GM23338 (cell line): Measurements from ENCODE around the gene C1orf87. TPM values are rescaled to one million over a fixed set of nuclear protein-coding genes. Genes with fewer than 3 reads are reported as not detected.

ENCODE experiments used
- ATAC-seq: fragments of 200-7000 bp; cut with Tn5 transposase; 3 replicates; pipeline ENCODE4 v1.9.1; 2020
- DNase-seq: peaks from one replicate; pipeline ENCODE4 v3.0.0-alpha.2; 2015; ENCODE audit warnings: low spot score
- H2AFZ ChIP-seq: fragments of 200-600 bp; sonication (generic); 2 replicates; pipeline ENCODE4 v1.8.0; 2016; ENCODE audit warnings: antibody characterized with exemption, mild to moderate bottlenecking, moderate library complexity
- H3F3A ChIP-seq: fragments of 200-600 bp; sonication (generic); replicated peaks from 2 replicates; pipeline ENCODE4 v1.8.0; 2017; ENCODE audit warnings: antibody characterized with exemption, mixed run types, low read depth
- H3K27ac ChIP-seq: fragments of 200-600 bp; sonication (generic); 2 replicates; pipeline ENCODE4 v1.6.1; 2016; ENCODE audit warnings: low read depth
- H3K27me3 ChIP-seq: fragments of 200-600 bp; sonication (generic); 2 replicates; pipeline ENCODE4 v1.8.0; 2016; ENCODE audit warnings: mild to moderate bottlenecking, mixed run types, moderate library complexity; ENCODE audit not compliant: insufficient read depth
- H3K36me3 ChIP-seq: fragments of 200-600 bp; sonication (generic); 2 replicates; pipeline ENCODE4 v1.8.0; 2016; ENCODE audit warnings: mild to moderate bottlenecking; ENCODE audit not compliant: insufficient read depth
- H3K4me1 ChIP-seq: fragments of 200-600 bp; sonication (generic); 2 replicates; pipeline ENCODE4 v1.8.0; 2016; ENCODE audit warnings: mild to moderate bottlenecking, moderate library complexity; ENCODE audit not compliant: insufficient read depth
- H3K4me2 ChIP-seq: fragments of 200-600 bp; sonication (generic); 2 replicates; pipeline ENCODE4 v1.7.1; 2017; ENCODE audit warnings: mixed run types
- H3K4me3 ChIP-seq: fragments of 200-600 bp; sonication (generic); 2 replicates; pipeline ENCODE4 v1.6.1; 2016; ENCODE audit warnings: mixed run types
- H3K79me2 ChIP-seq: fragments of 200-600 bp; sonication (generic); replicated peaks from 2 replicates; pipeline ENCODE4 v1.8.0; 2017; ENCODE audit warnings: mild to moderate bottlenecking; ENCODE audit not compliant: insufficient read depth
- H3K9me2 ChIP-seq: fragments of 200-600 bp; sonication (generic); 2 replicates; pipeline ENCODE4 v1.8.0; 2017; ENCODE audit not compliant: insufficient read depth
- H4K20me1 ChIP-seq: fragments of 200-600 bp; sonication (generic); replicated peaks from 2 replicates; pipeline ENCODE4 v1.8.0; 2017; ENCODE audit warnings: mild to moderate bottlenecking; ENCODE audit not compliant: insufficient read depth
- H3K27ac Mint-ChIP-seq: 2 replicates; pipeline ENCODE4 v1.8.0; 2020; ENCODE audit warnings: inconsistent platforms, mild to moderate bottlenecking, moderate library complexity, mixed read lengths
- H3K27me3 Mint-ChIP-seq: 3 replicates; pipeline ENCODE4 v1.8.0; 2022; ENCODE audit warnings: low read depth, mild to moderate bottlenecking, moderate library complexity, mixed read lengths, inconsistent platforms; ENCODE audit not compliant: insufficient read depth, poor library complexity
- H3K36me3 Mint-ChIP-seq: 3 replicates; pipeline ENCODE4 v1.8.0; 2021; ENCODE audit warnings: low read depth, mild to moderate bottlenecking, inconsistent platforms, moderate library complexity, mixed read lengths
- H3K4me1 Mint-ChIP-seq: 3 replicates; pipeline ENCODE4 v1.8.0; 2020; ENCODE audit warnings: mild to moderate bottlenecking, inconsistent platforms, mixed read lengths
- H3K4me3 Mint-ChIP-seq: 3 replicates; pipeline ENCODE4 v1.8.0; 2021; ENCODE audit warnings: moderate library complexity, mild to moderate bottlenecking, inconsistent platforms, mixed read lengths
- H3K9me3 Mint-ChIP-seq: 3 replicates; pipeline ENCODE4 v1.8.0; 2020; ENCODE audit warnings: moderate library complexity, mild to moderate bottlenecking, inconsistent platforms, mixed read lengths
- CREB1 ChIP-seq: fragments of 250-450 bp; sonication (Bioruptor Pico); IDR thresholded peaks from 2 replicates; pipeline ENCODE4 v1.5.0; 2020; ENCODE audit warnings: low read depth, mild to moderate bottlenecking, moderate library complexity
- EZH2 ChIP-seq: fragments of 200-600 bp; sonication (generic); IDR thresholded peaks from one replicate; pipeline ENCODE4 v1.8.0; 2017; ENCODE audit warnings: antibody characterized with exemption, mild to moderate bottlenecking, low read depth; ENCODE audit not compliant: unreplicated experiment
- EZH2phosphoT487 ChIP-seq: fragments of 200-600 bp; sonication (generic); IDR thresholded peaks from one replicate; pipeline ENCODE4 v1.8.1; 2018; ENCODE audit warnings: antibody characterized with exemption; ENCODE audit not compliant: unreplicated experiment
- JUNB ChIP-seq: IDR thresholded peaks from one replicate; pipeline ENCODE4 v1.6.1; 2016; ENCODE audit warnings: antibody characterized with exemption; ENCODE audit not compliant: unreplicated experiment
- NANOG ChIP-seq: IDR thresholded peaks from 2 replicates; pipeline ENCODE4 v1.6.1; 2016; ENCODE audit warnings: antibody characterized with exemption, borderline replicate concordance
- POLR2AphosphoS5 ChIP-seq: IDR thresholded peaks from 2 replicates; pipeline ENCODE4 v1.6.1; 2016; ENCODE audit warnings: antibody characterized with exemption, low read depth
- STAT1 ChIP-seq: IDR thresholded peaks from one replicate; pipeline ENCODE4 v1.6.1; 2016; ENCODE audit warnings: antibody characterized with exemption; ENCODE audit not compliant: unreplicated experiment
- ZNF331 ChIP-seq: fragments of 250-450 bp; sonication (Bioruptor Pico); IDR thresholded peaks from 2 replicates; pipeline ENCODE4 v1.5.0; 2020; ENCODE audit warnings: low read depth, mild to moderate bottlenecking, moderate library complexity
- polyA plus RNA-seq: library from polyadenylated mRNA; unstranded; fragments of >200 nt; fragmentation: Nextera tagmentation; extraction: Ambion mirVana; gene quantifications from 2 replicates; pipeline ENCODE4 v1.2.1, GENCODE V29; 2016
- total RNA-seq: library from RNA; depleted of rRNA; stranded (reverse); fragments of >200 nt; shearing (Covaris generic); gene quantifications from 2 replicates; pipeline ENCODE4 v1.2.3, GENCODE V29; 2014
- TF ChIP-seq, protein P1 (sequence below): IDR thresholded peaks from one replicate; pipeline ENCODE4 v1.6.1; 2018; ENCODE audit warnings: antibody characterized with exemption; ENCODE audit not compliant: unreplicated experiment
- TF ChIP-seq, protein P2 (sequence below): IDR thresholded peaks from 2 replicates; pipeline ENCODE4 v1.6.1; 2016; ENCODE audit warnings: antibody characterized with exemption
- TF ChIP-seq, protein P3 (sequence below), 2 experiments: fragments of 200-600 bp in 1 of 2; sonication (generic) in 1 of 2; conservative IDR thresholded peaks; 2 replicates each; pipeline versions ENCODE4 v1.5.1 to v1.6.1; 2016 to 2017; ENCODE audit warnings: antibody characterized with exemption in 2 of 2, low read depth in 2 of 2, mild to moderate bottlenecking in 2 of 2, moderate library complexity in 1 of 2

C1orf87 gene
- total and polyA plus RNA-seq, 2 experiments from 2014 or later = 0.07 to 0.21 TPM

DNA sequence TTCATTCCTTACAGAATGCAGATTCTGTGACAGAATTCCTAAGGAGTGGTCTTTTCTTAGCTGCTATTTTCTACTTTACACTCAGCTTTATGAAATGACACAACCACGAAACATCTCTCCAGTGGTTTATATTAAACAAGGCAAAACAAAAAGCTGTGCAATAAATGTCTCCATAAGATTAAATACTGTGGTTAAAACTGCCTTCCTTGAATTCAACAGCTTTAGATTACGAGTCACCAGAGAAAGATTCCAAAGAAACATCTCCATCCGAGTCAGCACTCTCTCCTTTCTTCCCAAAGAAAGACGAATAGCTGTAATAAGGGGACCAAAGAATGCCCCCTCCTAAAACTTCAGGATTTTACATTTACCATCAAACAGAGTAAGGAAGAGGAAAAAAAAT, 4.6 kb upstream of the C1orf87 start (continued):
- TF ChIP-seq, protein P1, sequence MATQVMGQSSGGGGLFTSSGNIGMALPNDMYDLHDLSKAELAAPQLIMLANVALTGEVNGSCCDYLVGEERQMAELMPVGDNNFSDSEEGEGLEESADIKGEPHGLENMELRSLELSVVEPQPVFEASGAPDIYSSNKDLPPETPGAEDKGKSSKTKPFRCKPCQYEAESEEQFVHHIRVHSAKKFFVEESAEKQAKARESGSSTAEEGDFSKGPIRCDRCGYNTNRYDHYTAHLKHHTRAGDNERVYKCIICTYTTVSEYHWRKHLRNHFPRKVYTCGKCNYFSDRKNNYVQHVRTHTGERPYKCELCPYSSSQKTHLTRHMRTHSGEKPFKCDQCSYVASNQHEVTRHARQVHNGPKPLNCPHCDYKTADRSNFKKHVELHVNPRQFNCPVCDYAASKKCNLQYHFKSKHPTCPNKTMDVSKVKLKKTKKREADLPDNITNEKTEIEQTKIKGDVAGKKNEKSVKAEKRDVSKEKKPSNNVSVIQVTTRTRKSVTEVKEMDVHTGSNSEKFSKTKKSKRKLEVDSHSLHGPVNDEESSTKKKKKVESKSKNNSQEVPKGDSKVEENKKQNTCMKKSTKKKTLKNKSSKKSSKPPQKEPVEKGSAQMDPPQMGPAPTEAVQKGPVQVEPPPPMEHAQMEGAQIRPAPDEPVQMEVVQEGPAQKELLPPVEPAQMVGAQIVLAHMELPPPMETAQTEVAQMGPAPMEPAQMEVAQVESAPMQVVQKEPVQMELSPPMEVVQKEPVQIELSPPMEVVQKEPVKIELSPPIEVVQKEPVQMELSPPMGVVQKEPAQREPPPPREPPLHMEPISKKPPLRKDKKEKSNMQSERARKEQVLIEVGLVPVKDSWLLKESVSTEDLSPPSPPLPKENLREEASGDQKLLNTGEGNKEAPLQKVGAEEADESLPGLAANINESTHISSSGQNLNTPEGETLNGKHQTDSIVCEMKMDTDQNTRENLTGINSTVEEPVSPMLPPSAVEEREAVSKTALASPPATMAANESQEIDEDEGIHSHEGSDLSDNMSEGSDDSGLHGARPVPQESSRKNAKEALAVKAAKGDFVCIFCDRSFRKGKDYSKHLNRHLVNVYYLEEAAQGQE = no peak
- TF ChIP-seq EZH2 = no peak

DNA sequence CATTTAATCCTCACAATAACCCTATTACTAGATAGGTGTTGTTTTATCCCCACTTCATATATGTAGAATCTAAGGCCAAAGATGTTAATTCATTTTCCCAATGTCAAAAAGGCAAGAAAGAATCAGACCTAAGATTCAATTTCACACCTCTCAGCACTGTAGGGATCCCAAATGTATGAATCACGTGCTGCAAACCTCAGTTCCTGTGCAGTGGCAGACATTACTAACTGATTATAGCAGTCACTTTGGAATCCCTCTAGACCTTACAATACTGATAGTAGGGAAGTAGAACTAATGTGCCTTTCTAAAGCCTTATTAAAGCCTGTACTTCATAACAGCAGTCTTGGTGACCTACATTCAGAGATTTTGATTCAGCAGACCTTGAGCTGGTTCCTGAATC, 2.3 kb downstream of the C1orf87 start:
- Histone ChIP-seq H2AFZ (no peak overlapping the region), H3K36me3 (no peaks in the 10 kb centered on the region), H3K4me2 (no peak overlapping the region), H3K4me3 (no peak overlapping the region), H3K27ac (no peak overlapping the region), H3K9me2 (no peaks in the 10 kb centered on the region), H3K27me3 (peaks cover 6% of the 10 kb centered on the region), H3F3A (no peaks in the 10 kb centered on the region), H3K4me1 (0 out of 2 replicates have a peak, but pooled peaks cover 3% of the 10 kb centered on the region), H3K79me2 (no peaks in the 10 kb centered on the region), H4K20me1 (no peaks in the 10 kb centered on the region)
- Mint-ChIP-seq H3K27ac (no peak overlapping the region), H3K36me3 (no peaks in the 10 kb centered on the region), H3K9me3 (no peaks in the 10 kb centered on the region), H3K4me3 (no peak overlapping the region), H3K4me1 (peaks cover 8% of the 10 kb centered on the region), H3K27me3 (peaks cover 7% of the 10 kb centered on the region)
- no peak for ATAC-seq
- no peak for DNase-seq
- TF ChIP-seq ZNF331 (CRISPR knock-in tag) (no peak), STAT1 (no peak), CREB1 (no peak), NANOG (no peak), POLR2AphosphoS5 (no peak), EZH2 (no peak), EZH2phosphoT487 (no peak), JUNB (no peak)
- TF ChIP-seq, protein P2, sequence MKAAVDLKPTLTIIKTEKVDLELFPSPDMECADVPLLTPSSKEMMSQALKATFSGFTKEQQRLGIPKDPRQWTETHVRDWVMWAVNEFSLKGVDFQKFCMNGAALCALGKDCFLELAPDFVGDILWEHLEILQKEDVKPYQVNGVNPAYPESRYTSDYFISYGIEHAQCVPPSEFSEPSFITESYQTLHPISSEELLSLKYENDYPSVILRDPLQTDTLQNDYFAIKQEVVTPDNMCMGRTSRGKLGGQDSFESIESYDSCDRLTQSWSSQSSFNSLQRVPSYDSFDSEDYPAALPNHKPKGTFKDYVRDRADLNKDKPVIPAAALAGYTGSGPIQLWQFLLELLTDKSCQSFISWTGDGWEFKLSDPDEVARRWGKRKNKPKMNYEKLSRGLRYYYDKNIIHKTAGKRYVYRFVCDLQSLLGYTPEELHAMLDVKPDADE = no peak
- TF ChIP-seq, protein P3, sequence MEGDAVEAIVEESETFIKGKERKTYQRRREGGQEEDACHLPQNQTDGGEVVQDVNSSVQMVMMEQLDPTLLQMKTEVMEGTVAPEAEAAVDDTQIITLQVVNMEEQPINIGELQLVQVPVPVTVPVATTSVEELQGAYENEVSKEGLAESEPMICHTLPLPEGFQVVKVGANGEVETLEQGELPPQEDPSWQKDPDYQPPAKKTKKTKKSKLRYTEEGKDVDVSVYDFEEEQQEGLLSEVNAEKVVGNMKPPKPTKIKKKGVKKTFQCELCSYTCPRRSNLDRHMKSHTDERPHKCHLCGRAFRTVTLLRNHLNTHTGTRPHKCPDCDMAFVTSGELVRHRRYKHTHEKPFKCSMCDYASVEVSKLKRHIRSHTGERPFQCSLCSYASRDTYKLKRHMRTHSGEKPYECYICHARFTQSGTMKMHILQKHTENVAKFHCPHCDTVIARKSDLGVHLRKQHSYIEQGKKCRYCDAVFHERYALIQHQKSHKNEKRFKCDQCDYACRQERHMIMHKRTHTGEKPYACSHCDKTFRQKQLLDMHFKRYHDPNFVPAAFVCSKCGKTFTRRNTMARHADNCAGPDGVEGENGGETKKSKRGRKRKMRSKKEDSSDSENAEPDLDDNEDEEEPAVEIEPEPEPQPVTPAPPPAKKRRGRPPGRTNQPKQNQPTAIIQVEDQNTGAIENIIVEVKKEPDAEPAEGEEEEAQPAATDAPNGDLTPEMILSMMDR (conservative IDR thresholded peaks at IDR 0.05; ENCODE audit: low read depth in 2 of 2) = no peak
- TF ChIP-seq, protein P1 = no peak
